C4-2B (cell line): ENCODE measurements around the gene PPL.
A peak's percentile ranks its signal among the peaks of the same experiment; 100 is the strongest.

ENCODE experiments used
- H3K27ac ChIP-seq: fragments of 450-650 bp; 2 replicates; pipeline ENCODE4 v1.5.1; 2017
- CTCF ChIP-seq: fragments of 450-650 bp; conservative IDR thresholded peaks from 2 replicates; pipeline ENCODE4 v1.5.1; 2017; ENCODE audit warnings: mild to moderate bottlenecking
- ZFX ChIP-seq: fragments of 450-650 bp; IDR thresholded peaks from 2 replicates; pipeline ENCODE4 v1.6.1; 2017

PPL gene

GRCh38 chr16:4873091-4873490, 63.9 kb downstream of the PPL start:
- TF ChIP-seq CTCF (no peak), ZFX (no peak)
- no peak overlapping the region for H3K27ac ChIP-seq

- TF ChIP-seq CTCF, result no peak
- H3K27ac ChIP-seq, result peak overlapping the region; percentile 77
Measured at GRCh38 chr16:4871071-4871470, 65.9 kb downstream of the PPL start.

GRCh38 chr16:4870138-4870671, 66.7 kb downstream of the PPL start:
- peak overlapping the region; percentile 77 for H3K27ac ChIP-seq
- TF ChIP-seq ZFX, result no peak
- TF ChIP-seq CTCF, result no peak

GRCh38 chr16:4869147-4869805, 67.7 kb downstream of the PPL start:
- no peak for TF ChIP-seq CTCF
- 0 out of 2 replicates have a peak, but pooled peaks have one; percentile 13 for TF ChIP-seq ZFX
- H3K27ac ChIP-seq, result peak overlapping the region; percentile 77

- peak overlapping the region; percentile 77 for H3K27ac ChIP-seq
- TF ChIP-seq ZFX (no peak), CTCF (no peak)
Measured at GRCh38 chr16:4868535-4868934, 68.4 kb downstream of the PPL start.

GRCh38 chr16:4868026-4868425, 68.9 kb downstream of the PPL start:
- no peak overlapping the region for H3K27ac ChIP-seq
- no peak for TF ChIP-seq ZFX
- no peak for TF ChIP-seq CTCF

- no peak for TF ChIP-seq CTCF
- no peak for TF ChIP-seq ZFX
Measured at GRCh38 chr16:4866586-4866985, 70.4 kb downstream of the PPL start.

More at GRCh38 chr16:4866586-4866985, 70.4 kb downstream of the PPL start:
- no peak overlapping the region for H3K27ac ChIP-seq
